ENCODE results near the gene LRRC52.

LRRC52 gene

GRCh38 chr1:165539306-165539705, 4.5 kb upstream of the LRRC52 start:
- DNase-seq, result no peak

DNA sequence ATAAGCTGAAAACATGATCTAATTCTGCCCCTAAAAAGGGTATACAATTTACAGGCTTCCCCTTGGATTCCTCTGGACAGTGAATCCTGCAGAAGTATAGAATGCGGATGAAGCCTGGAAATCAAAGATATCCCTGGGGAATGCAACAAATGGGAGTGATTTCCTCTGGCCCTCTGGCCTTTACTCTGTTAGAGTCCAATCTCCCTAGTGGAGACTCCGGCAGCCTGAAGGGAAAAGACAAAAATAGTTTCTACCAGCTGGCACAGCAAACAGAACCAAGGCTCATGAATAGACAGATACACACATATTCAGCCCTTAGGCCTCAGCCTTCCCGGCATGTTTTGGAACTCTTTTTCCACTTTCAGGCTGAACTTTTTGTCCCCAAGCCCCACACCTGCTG, 3.9 kb upstream of the LRRC52 start:
- no peak for DNase-seq

GRCh38 chr1:165542015-165542631, 1.7 kb upstream of the LRRC52 start:
- no peak for DNase-seq

GRCh38 chr1:165542647-165543046, 1.2 kb upstream of the LRRC52 start:
- no peak for DNase-seq

DNA sequence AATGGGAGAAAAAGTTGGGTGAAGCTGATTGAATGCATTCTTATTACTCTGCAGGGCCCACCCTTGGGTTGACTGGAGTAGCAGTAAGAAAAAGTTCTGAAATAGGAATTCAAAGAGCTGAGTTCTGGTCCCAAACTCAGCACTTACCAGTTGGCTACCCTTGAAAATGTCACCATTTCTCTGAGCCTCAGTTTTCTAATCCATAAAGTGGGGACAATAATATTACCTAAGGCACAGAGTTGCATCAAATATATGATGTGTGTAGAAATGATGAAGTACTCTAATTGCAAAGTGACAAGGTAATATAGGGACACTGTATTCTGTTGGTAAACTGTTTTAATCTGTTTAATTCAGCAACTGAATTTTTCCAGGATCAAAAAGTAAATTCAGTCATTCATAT, 1.2 kb downstream of the LRRC52 start:
- DNase-seq, result no peak

DNA sequence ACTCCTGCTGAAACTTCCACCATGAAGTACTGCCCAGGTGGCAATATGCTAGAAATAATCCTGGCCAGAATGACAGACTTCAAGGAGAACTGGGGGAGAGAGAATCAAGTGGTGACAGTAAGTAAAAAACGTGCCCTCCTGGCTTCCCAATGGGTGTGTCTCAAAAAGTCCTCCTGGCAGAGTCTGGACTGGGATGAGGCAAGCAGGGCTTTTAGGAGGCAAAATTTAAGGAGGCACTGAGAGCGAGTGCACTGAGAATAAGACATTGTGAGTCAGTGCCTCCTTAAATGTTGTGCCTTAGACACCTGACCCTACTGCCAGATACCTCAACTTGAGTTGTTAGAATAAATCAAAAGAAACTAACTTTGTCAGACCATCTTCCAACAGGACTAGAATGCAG, 2.2 kb downstream of the LRRC52 start:
- no peak for DNase-seq

DNA sequence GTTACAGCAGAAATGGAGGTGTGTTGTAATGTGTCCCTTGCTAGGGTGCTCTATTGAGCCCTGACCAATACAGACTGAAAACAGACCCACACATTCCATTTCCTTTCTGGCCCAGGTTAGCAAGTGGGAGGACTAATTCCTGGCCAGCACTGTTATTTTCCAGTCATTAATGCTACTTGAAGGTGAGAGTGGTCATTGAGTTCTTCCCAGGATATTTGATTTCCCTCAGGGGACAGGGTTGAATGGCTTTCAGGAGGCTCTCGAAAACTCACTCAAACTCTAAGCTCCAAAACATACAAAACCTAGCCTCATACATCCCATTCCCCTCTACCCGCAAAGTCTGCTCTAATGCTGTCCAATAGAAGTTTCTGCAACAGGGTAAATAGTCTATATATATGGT, 6.2 kb downstream of the LRRC52 start:
- no peak for DNase-seq

- no peak for DNase-seq
Observed at GRCh38 chr1:165551469-165551868, 7.7 kb downstream of the LRRC52 start.

DNA sequence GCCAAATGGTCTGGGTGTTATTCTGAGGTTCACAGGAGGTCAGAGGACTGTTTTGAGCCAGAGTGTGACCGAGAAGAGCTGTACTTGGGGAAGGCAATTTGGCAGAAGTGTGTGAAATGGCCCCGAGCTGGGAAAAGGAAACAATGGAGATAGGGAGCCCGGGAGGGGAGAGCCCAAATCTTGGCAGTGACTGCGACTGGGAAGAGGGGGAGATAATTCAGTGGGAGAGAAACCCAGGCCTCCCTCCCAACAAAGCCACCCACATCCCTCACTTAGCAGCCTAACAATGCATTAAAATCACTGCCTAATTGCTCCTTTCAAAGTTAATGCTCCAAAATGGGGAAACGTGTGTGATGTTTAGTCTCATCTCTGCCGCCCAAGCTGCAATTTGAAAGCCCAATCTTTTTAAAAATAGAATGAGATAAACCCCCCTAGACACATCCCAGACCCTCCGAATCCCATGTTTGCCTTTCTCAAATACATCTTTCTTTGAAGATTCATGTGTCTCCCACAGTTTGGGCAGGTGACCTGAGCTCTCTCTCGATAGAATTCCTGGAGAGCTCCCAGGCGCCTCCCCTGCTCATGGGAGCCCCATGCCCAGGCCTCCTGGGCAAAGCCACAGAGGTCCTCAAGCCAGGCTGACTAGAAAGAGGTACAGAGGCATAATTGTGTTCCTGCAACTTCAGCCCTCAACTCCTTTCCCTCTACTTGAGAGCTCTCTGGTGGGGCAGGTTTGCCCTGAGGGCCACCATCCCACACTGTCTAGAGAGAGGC, 17.3 kb downstream of the LRRC52 start:
- no peak for DNase-seq

GRCh38 chr1:165562571-165562970, 18.8 kb downstream of the LRRC52 start:
- DNase-seq, result no peak

- no peak for DNase-seq
Observed at GRCh38 chr1:165563551-165563950, 19.8 kb downstream of the LRRC52 start.

DNA sequence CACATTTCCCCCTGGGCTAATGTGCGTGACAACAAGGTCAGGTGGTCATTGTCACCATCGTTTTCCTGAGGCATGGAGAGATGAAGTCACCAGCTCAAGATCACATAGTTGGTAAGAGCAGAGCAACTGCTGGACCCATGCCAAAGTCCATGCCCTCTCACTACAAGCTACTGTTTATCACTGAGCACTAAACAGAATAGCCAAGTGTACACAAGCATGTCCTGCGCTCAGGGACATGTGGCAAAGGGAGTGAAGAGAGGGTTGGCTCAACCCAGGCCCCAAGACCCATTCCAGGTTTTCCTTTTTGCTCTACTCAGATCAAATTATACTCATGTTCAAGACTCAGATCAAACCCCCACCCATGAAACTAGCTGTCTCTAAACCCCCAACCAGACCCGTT, 20.8 kb downstream of the LRRC52 start:
- no peak for DNase-seq

- no peak for DNase-seq
Observed at GRCh38 chr1:165565751-165566490, 22.1 kb downstream of the LRRC52 start.

DNA sequence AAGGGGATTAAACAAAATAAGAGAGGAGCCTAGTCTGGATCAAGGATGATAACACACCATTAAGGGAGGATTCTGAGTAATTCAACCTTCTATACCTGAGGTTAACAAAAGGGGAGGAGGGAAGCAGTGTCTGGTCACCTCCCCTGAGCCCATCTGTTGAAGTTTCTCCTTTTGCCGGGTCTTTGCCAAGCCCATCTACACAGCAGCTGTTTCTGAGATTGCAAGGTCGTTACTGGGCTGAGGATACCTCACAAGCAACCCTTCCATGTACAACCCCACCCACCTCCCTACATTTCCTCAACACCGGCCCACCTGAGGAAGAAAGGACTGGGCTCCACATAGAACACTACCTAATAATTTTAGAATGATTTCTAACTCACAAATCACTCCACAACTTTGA, 26.3 kb downstream of the LRRC52 start:
- no peak for DNase-seq

- DNase-seq, result no peak
Observed at GRCh38 chr1:165573787-165574186, 30.0 kb downstream of the LRRC52 start.

- DNase-seq, result no peak
Observed at GRCh38 chr1:165574295-165574694, 30.5 kb downstream of the LRRC52 start.

DNA sequence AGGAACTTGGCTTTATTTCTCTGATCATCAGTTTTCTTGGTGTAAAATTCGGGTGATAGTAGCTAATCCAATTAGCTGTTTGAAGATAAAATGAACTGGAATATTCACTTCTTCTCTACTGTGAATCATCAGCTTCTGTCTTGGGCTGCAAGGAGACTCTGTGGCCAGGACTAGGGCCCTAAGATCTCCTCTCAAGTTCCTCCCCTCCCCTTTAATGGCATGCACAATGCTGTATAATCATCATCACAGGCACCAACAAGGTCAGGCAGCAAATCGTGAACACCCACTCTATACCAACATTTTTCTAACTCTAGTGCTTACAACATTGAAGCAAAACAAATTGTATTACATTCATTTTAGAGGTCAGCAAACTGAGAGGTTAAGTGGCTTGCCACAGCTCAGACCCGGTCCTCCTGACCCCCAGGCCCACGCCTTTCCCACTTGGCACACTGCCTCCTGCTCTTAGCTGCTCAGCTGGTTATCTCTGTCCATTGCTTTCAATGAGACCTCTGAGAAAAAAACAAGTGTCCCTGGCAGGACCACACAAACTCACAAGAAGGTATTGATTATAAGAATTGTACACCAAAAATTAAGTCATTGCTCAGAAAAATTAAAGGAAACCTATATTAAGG, 31.8 kb downstream of the LRRC52 start:
- DNase-seq, result no peak

GRCh38 chr1:165576536-165576935, 32.7 kb downstream of the LRRC52 start:
- DNase-seq, result no peak

DNA sequence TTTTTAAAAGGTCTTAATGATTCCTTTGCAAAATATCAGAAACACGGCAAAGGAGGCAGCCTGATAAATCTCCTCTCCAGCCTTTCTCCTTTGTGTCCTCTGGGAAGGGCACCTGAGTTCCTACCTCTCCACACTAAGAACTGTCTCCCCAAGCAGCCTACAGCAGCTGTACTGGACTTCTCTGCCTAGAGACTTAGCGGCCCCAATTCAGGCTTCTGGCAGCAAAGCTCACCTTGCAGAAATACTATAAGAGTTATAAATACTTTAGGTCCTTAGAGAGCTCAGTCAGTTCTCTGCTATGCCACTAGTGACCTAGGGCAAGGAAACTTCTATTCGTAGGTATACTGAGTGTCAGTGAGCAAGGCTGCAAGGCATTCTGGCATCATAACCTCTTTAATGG, 33.9 kb downstream of the LRRC52 start:
- DNase-seq, result no peak

DNA sequence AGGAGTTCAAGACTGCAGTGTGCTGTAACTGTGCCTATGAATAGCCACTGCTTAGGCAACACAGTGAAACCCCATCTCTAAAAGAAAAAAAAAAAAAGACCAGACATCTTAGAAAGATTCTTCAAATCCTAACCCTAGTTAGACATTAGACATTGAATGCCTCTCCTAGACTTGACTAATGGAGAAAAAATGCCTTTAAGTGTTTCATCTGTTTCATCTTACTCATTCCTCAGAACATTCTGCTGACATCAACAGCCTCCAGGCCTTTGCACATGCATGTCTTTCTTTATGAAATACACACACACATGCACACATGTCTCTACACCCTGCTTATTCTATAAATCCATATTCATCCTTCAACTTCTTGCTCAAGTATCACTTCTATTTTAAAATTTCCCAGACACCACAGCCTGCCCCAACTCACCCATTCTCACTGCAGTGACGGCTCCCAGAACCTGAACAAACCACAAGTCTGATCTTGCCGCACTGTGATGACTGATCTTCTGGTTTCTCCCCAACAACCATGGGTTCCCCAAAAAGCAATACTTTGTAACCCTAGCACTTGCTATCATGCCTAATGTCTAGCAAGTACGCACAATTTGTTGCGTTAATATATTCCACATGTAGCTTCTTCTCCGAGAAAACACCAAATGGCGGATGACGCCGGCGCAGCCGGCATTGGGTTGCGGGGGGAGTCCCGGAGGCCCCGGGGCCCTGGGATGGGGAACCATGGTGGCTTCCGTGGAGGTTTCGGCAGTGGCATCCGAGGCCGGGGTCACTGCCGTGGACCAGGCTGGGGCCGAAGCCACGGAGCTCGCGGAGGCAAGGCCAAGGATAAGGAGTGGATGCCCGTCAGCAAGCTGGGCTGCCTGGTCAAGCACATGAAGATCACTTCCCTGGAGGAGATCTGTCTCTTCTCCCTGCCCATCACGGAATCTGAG, 37.4 kb downstream of the LRRC52 start:
- no peak for DNase-seq

DNA sequence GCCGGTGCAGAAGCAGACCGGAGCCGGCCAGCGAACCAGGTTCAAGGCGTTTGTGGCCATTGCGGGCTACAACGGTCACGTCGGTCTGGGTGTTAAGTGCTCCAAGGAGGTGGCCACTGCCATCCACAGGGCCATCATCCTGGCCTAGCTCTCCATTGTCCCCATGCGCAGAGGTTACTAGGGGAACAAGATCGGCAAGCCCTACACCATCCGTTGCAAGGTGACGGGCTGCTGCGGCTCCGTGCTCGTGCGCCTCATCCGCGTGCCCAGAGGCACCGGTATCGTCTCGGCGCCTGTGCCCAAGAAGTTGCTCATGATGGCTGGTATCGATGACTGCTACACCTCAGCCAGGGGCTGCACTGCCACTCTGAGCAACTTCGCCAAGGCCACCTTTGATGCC, 38.1 kb downstream of the LRRC52 start:
- DNase-seq, result no peak

DNA sequence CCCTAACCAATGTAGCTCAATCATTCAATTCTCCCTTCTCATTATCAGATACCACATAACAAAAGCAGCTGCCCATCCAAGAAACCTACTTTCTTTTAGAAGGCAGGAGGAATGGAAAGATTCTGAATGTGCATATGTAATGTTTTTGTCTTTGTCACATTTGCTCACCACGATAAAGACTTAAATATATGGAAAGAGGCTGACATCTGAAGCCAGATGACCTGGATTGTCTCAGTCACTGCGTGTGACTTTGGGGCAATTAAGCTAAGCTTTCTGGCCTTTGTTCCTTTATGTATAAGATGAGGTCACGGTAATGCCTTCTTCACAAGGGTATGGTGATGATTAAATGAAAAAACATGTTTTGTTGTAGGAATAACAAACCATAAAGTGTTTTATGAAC, 42.6 kb downstream of the LRRC52 start:
- DNase-seq, result no peak
